Measurements from ENCODE around the gene FRMD1.

- TF ChIP-seq CTCF (IDR thresholded peaks at IDR 0.05) (no peak), POLR2A (IDR thresholded peaks at IDR 0.05) (no peak)
Observed at GRCh38 chr6:168090064-168090690, 11.2 kb upstream of the FRMD1 start.
